ENCODE data around the gene STOX1.

DNA sequence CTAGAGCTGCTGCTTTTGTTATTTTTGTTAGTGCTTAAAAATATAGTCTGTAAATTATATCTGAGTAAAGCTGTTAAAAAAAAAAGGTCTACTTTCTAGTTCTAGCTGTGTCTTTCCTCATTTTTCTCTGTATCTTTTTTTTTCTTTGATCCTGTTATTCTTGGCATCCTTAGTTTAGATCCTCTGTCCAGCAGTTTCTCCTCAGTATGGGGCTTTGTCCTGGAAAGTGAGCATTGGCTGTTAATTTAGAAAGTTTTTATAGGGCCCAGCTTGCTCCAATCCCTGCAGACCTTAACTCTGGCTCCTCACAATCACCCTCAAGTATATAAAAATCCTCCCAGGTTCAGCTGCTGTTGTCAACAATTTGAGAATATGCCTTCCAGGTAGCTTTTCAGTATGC lies 97.3 kb downstream of the STOX1 start:
- TF ChIP-seq GATA3 (IDR thresholded peaks at IDR 0.05; ENCODE audit: low read depth, low read length) (no peak), GATA2 (IDR thresholded peaks at IDR 0.05; ENCODE audit: low read depth, low read length) (no peak)

All from SH-SY5Y (cell line).